HG03159 (cell line): ENCODE measurements around the gene DPM1.
"Not testable (repeated sequence)": the region's sequence is repeated elsewhere in the genome, so short reads cannot be mapped to it uniquely, and the experiment has no call there.

ENCODE experiments used
- ATAC-seq: cut with Tn5 transposase; IDR thresholded peaks from one replicate; pipeline ENCODE4 v1.9.1; 2021; ENCODE audit warnings: mild to moderate bottlenecking, moderate library complexity; ENCODE audit not compliant: unreplicated experiment

The DPM1 gene

DNA sequence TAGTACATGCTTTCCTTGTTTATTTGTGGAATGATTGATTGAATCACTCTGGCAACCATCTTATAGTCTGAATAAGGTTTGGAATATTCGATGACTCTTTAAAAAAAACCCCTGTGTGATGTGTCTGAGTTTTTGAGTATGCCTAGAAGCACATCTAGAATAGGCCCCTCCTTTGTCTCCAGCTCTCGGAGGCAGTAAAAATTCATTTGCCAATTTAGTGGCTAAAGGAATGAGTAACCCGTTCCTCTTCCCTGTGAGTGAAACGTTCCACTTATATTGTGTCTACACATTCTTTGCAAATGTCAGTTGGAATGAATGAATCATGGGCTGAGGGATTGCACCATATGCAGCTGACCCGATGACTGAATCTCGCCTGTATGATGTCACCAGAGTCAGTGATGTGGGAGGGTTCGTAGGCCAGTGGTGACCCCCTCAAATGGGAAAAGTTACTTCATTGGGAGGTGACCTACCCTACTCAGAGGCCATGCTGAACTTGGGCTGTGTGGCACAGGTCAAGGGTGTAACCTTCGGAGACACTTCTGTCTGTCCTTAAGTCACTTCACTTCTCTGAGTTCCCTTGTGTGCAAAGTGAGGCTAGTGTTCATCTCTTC, 21.8 kb upstream of the DPM1 start:
- ATAC-seq: no peak

DNA sequence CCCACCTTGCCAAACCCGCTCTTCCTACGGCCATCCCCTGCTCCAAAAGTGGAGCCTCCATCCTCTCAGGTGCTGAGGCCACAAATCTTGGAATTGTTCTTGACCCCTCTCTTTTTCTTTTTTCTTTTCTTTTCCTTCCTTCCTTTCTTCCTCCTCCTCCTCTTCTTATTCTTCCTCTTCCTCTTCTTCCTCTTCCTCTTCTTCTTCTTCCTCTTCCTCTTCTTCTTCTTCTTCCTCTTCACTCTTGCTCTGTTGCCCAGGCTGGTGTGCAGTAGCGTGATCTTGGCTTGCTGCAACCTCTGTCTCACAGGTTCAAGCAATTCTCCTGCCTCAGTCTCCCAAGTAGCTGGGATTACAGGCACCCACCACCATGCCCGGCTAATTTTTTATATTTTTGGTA, 20.2 kb upstream of the DPM1 start:
- ATAC-seq: not testable (repeated sequence)

DNA sequence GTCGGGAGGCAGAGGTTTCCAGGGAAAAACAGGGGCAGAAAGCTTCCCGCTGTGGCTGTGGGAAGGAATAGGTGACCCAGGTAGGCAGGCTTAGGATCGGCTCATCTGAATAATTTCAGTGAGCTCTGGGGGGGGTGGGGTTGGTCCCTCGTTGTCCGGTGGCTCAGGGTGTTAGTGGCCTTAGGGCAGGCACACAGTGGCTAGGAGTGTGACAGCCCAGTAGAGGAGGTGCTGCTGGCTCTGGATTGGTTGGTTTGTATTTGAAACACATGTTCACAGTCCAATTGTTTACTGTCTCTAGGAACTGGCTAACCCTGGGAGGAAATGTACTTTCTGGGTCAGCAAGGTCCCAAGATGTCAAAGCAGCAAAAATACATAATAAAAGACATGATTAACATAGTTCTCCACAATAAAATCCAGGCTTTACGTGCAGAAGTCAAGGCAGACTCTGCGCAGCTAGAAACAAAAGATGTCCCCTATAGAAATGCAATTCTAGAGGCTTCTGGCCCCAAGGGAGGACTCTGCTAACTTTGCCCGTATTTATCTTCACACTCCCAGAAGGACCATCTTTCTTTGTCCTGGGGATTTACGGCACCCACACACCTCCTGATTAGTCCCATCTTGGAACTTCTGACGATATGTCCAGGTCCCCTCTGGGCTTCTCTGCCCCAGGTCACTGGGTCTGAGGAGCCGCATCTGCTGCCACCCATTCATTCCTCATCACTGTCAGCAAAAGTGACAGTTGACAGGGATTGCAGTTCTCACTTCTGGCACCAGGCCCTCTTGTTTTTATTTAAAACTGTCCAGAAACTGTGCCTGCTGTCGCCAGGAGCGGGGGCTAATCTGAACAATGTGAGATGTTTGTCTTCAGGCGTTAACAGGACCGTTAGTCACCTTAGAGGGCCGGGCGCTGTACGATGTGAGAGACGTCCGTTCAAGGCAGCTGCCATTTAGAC, 19.0 kb upstream of the DPM1 start:
- no peak for ATAC-seq

DNA sequence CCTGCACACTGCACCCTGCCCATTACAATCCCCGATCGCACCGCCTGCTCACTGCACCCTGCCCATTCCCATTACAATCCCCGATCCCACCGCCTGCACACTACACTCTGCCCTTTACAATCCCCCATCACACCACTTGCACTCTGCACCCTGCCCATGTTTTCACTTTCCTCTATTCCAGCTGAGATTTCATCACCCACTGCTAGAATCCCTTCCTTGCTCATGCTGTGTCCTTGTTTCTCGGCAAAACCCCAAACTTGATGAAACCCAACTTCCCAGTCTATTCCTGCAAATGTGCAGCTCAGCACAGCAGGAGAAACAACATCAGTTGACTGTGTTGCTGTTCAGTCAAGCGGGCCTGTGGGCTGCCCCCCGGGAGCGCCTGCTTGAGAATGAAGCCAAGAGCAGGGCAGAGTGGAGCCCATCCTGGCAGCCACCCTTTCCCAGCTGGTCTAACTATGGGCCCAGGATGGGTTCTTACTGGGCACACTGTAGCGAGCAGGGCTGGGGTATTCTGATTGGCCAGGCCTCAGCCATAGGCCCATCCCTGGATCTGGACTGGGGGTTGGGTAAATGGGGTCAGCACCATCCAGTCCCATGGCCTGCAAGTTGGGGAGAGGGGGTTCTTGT, 17.5 kb upstream of the DPM1 start:
- ATAC-seq: no peak

DNA sequence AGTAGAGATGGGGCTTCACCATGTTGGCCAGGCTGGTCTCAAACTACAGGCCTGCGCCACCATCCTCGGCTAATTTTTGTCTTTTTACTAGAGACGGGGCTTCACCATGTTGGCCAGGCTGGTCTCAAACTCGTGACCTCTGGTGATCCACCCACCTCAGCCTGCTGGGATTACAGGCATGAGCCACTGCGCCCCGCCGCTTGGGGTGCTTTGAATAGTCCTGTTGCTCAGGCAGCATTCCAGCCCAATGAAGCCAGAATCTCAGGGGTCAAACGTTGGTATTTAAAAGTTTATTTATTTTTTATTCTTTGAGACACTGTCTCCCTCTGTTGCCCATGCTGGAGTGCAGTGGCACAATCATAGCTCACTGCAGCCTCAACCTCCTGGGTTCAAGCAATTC, 11.6 kb upstream of the DPM1 start:
- no peak for ATAC-seq

DNA sequence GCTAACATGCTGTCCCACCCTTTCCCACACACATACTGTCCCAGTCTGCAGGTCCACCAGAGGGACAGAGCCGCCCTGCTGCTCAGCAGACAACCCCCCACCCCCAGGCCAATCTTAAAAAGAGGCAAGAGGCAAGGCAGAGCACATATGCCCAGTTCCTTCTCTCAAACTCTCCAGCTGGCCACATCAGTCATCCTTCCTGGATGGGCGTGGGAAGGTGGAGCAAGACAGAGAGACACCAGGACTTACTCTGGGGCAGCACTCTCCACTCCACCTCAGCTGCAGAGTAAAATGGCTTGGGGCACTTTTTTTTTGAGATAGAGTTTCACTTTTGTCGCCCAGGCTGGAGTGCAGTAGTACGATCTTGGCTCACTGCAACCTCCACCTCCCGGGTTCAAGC, 11.1 kb upstream of the DPM1 start:
- ATAC-seq: no peak

DNA sequence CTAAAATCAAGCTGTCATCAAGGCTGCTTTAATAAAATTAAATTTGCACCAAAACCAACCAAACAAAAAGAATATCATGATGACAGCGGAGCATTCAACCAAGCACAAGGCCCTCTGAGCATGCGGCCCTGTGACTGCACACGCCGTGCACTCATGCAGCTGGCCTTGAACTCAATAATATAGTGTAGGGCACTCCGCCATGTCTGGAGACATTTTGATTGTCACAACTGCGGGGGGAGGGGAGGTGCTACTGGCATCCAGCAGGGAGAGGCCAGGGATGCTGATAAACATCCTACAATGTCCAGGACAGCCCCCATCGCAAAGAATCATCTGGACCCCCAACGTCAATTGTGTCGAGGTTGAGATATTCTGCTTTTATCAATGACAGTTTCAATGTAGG, 10.0 kb upstream of the DPM1 start:
- no peak for ATAC-seq

DNA sequence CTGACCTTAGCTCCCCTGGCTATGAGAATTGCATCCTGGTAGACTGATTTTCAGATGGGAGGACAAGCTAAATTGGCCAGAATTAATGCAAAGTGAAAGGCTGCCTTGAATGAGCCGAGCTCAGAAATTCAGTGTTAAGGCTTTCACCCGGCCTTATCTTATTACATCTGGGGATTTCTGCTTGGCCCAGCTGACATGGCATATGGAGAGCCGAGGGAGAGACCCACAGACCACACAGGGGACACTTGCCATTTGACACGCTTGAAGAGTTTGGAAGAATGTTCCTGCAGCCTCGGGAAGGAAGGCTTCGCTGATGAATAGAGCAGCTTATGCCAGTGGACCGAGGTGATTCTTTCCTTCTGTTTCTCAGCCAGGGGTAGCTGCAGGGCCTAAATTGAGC, 9.3 kb upstream of the DPM1 start:
- no peak for ATAC-seq

DNA sequence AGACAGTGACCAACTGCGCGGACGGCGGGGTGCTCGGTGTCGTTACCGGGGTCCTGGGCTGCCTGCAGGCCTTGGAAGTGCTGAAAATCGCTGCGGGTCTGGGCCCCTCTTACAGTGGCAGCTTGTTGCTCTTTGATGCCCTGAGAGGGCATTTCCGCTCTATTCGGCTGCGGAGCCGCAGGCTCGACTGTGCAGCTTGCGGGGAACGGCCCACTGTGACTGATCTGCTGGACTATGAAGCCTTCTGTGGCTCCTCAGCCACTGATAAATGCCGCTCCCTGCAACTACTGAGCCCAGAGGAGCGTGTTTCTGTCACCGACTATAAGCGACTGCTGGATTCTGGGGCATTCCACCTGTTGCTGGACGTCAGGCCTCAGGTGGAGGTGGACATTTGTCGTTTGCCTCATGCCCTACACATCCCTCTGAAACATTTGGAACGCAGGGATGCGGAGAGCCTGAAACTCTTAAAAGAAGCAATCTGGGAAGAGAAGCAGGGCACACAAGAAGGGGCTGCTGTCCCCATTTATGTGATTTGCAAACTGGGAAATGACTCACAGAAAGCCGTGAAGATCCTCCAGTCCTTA, 1.3 kb upstream of the DPM1 start:
- no peak for ATAC-seq

DNA sequence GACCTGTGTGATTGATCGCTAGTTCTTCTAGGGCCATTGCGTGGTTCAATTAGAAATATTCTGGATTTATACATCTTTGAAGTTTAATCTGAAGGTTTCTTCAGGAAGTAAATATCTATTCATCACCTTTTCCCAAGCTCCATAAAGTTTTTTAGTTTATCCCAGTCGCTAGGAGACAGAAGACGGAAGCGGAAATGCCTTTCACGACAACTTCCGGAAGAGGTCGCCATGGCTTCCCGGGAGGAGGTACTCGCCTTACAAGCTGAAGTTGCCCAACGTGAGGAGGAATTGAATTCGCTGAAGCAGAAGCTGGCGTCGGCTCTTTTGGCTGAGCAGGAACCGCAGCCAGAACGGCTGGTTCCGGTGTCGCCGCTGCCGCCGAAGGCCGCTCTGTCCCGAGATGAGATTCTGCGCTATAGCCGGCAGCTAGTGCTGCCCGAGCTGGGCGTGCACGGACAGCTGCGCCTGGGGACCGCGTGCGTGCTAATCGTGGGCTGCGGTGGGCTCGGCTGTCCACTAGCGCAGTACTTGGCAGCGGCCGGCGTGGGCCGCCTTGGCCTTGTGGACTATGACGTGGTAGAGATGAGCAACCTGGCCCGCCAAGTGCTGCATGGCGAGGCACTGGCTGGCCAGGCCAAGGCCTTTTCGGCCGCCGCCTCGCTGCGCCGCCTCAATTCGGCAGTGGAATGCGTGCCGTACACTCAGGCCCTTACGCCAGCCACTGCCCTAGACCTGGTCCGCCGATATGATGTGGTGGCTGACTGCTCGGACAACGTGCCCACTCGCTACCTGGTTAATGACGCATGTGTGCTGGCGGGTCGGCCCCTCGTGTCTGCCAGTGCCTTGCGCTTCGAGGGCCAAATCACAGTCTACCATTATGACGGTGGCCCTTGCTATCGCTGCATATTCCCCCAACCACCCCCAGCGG, 547 bp upstream of the DPM1 start, which contains the start of gene MOCS3:
TSS of gene MOCS3 (plus strand) at position 204 of the 928 bp plus-strand sequence. CDS start at position 229, 25 bp downstream.
- ATAC-seq: peak; percentile 74

DNA sequence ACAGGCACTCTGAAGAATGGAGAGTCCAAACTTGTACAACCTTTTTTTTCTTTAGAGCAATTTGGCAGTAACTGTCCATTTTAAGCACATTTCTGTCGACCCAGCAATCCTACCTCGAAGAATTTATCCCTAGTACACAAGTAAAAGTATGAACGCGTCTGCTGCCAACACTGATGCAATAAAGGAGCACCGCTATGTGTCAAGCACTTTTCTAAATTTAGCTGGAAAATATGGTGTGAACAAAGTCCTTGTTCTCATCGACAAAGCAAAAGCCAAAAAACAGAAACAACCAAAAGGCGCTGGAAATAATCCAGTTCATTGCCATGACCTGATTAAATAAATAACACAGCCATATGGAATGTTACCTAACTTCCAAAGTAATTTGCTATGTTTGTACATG, 1.1 kb downstream of the DPM1 start:
- no peak for ATAC-seq

DNA sequence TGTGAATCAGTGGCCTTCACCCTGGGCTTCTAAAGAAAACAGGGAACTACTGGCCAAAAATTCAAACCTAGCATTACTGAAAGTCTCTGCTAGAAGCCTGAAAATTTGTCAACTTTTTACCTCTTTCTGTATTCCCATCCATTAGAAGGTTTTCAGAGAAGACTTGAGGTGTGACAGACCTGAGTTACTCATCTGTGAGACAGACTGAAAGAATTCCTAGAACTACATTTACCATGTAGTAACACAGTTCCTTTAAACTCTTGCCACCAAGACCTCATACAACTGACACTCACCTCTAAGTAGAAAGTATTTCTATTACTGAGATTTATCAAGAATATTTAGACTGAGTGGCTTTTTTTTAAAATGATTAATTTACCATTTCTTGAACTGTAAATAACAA, 4.5 kb downstream of the DPM1 start:
- no peak for ATAC-seq

DNA sequence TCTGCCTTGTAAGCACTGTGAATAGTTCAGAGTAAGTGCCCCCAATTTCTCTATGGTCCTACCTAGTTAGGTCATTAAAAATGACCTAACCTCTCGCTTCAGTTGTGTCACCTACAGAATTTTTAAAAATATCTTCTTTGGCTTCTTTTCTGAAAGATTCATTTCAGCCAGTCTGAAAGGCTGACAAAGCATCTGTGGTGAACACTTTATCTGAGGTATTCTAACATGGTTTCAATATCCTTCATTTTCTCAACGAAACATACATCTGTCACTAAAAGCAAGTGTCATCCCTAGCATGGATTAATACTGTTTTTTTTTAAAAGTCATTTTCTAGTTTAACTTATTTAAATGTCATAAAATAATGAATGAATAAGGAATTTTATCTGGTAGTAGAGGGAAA, 5.1 kb downstream of the DPM1 start:
- no peak for ATAC-seq

DNA sequence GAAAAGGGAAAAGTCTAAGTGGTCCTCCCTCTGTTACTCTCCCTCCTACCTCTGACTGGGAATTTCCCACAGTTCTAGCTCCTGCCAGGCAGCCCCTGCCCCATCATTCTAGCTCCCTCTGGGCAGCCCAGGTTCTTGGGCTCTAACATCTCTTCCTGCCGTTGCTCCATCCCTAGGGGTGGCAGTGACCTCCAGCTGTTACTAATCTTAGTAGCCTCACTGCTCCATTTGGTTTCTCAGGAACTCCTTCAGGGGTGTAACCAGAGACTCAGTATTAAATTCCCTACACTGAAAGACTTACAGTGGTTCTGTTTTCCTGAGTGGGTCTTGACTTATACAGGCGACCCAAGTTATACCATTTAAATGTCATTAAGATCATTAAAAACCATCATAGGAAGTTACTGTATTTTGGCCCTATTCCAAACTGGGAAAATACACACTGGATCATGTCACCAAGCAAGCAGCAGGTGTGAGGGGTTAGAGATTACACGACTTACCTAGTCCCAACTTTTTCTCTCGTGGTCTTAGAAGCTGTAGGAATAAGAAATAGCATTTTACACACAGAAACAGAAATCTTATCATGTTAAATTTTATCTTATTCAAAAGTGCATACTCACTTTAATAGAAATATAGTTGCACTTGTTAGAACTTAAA, 10.1 kb downstream of the DPM1 start:
- no peak for ATAC-seq

DNA sequence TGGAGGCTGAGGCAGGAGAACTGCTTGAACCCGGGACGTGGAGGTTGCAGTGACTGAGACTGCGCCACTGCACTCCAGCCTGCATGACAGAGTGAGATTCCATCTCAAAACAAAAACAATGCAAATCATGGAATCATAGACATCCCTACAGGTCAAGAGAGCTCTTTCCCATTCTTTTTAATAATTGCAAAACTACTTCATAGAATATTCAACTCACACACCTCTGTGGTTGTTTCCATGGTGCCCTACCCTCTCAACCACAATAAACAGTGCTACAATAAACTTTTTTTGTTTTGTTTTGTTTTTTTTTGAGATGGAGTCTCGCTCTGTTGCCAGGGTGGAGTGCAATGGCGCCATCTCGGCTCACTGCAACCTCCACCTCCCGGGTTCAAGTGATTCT, 15.3 kb downstream of the DPM1 start:
- ATAC-seq: no peak

DNA sequence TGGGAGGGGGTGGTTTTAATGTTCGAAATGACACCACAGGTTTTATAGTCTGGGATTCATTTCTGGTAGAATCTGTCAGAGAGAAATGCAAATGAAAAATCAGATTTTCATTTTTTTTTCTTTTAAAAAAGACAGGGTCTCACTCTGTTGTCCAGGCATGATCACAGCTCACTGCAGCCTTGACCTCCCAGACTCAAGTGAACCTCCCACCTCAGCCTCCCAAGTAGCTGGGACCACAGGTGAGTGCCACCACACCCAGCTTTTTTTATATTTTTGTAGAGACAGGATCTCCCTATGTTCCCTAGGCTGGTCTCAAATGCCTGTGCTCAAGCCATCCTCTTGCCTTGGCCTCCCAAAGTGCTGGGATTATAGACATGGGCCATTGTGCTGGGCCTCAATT, 24.7 kb downstream of the DPM1 start:
- ATAC-seq: no peak

DNA sequence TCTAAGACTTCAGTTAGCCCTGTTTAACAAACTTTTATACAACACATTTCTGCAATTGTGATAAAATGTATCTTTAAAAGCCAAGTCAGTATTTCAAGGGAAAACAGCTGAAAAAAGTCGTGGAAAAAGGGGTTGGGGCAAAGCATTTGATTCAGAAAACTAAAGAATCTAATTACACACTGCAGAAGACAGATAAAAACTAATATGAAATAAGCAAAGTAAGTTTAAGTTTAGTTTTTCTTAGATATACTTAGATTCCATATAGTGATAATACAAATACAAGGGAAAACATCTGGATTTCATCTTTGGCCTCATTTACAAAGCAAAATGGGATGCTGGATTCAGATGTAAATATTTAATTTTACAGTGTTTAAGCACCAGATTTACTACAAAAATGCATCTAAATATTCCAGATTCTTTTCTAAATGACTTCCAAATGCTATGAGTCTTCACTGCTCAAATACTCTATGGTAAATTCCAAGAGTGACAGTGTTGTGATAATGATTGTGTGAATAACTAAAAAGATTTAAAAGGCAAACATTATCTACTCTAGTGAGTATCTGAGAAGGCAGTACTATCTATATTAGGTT, 25.5 kb downstream of the DPM1 start:
- no peak for ATAC-seq

DNA sequence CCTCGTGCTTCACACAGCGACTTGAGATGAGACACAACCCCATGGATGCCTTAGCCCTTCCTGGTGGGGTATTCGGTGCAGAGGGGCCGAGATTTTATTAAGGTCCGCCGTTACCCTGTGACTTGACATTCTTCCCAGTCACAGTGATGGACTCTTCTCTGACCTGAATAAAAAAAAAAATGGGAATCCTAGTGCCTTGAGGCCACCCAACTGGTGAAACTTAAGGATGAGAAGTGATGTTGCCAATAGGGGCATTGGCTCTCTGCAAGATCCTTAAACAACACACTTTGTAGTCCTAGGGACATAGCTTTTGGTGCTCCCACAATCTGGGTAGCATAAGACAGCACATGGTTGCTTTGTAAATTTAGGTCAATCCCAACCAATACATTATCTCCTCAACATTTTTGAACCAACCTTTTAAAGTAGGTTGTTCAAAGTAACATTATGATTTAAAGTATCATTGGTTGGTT, 26.3 kb downstream of the DPM1 start:
- peak; percentile 1 for ATAC-seq

DNA sequence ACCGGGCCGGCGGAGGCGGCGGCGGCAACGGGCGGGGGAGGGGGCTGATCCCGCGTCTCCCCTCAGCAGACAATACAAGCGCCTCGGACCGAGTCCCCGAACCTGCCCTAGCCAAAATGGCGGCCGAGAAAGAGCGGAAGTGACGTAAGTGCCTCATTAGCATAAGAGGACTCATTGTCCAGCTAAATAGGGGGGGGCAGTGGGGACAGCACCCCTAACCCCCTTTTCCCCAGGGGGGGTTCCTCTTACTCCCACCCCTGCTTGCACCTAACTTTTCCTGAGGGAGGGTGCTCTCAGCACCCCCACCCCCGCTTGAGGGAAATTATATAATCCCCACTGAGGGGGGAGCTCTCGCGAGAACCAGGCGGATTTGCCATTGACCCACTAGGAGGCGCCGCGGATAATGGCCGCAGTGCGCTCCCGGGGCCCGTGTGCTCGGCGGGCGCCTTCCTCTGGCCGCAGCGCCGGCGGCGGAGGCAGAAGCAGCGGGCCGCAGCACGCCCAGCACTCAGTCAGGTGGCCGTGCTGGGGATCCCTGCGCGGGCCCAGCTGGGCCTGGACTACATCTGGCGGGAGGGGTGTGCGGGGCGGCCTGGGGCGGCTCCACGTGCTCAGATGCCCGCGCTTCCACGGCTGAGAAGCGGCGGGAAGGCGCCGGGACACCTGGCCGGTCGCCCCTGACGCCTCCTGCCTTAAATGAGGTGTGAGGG, 26.9 kb downstream of the DPM1 start, which contains the start of gene ADNP:
TSS of gene ADNP (minus strand) at position 132 of the 710 bp plus-strand sequence. CDS start 27,441 bp downstream, outside the sequence.
- peak; percentile 64 for ATAC-seq
